Activated CD4-positive, alpha-beta T cell treated with anti-CD3 and anti-CD28 coated beads for 1 hour (primary cell): ENCODE results near the gene NR2F1.

Source experiments
- DNase-seq: peaks from one replicate; pipeline ENCODE4 v3.0.0-alpha.2; 2020

NR2F1 gene

DNA sequence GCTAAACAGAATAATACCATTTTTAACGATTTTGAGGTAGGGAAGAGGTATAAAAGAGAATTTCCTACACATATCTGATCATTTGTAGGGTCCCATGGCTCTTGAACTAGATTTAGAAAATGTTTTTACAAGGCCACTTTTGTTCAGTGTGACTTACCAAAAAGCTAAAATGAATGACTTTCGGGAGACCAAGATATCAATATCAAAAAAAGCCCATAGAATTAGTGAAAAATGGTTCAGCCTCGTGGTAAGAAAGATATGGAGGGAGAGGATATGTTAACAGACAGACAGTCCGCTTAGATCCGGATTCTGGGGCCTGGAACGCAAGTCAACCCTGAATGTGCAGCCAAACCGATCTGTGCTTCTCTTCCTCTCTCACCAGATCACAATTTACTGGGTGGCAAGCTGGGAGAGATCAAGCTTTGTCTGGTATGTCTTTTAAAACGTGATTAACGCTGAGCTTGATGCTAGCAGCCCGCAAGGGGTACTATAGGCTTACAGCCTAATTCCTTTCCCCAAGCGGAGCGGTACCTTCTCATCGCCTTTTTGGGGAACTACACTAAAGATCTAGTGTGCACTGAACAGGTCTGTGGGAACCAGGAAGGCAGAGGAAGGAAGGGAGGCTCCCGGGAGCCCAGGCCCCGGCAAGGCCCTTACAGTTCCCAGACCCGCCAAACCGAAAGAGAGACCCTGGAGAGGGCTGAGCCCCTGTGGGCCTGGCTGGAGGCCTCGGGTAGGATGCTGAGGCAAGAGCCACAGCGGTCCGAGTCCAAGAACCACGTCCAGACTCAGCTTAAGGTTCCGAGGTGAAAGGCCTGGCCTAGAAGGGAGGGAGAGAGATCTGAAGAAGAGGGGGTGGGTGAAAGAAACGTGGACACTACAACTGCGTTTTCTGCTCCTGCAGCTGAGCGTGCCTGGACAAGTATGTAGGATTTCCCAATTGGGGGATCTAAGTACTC lies 4.9 kb upstream of the NR2F1 start:
- no peak for DNase-seq

DNA sequence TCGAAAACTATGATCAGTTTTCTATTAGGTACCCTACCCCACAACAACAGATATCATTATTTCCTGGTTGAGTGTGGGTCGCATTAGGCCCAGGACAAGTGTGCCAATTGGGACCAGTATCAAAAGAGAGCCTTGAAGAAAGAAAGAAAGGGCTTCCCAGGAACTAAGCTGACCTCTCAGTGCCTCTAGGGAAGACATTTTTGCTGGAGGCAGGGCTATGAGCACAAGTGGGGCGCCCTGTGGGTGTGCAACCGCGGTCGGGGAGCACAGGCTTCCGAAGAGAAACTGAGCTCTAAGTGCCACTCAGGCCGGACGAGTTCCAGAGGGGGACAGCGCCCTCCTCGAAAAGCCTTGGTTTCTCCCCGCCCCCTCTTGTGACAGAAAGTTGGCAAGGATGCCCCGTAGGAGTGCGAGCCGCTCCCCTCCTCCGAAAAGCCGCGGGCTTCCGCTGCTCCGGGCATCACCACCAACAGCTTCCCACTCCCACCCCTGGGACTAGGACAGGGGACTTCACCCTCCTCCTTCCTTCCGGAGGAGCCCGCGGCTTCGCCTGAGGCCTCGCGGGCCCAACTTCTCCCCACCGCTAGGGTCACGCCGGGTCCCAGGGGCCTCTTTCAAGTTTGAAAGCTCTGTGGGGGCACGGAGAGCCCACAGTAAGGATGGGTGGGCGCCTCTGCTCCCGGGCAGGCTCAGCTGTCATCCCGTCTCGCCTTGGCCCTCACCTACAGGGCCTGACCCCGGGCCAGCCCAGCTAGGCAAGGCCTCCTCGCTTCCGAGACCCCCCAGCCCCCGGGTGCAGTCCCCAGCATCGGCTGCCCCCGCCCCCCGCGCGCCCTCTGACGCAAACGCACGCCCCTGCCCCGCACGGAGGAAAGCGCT lies 4.0 kb upstream of the NR2F1 start:
- no peak for DNase-seq

DNA sequence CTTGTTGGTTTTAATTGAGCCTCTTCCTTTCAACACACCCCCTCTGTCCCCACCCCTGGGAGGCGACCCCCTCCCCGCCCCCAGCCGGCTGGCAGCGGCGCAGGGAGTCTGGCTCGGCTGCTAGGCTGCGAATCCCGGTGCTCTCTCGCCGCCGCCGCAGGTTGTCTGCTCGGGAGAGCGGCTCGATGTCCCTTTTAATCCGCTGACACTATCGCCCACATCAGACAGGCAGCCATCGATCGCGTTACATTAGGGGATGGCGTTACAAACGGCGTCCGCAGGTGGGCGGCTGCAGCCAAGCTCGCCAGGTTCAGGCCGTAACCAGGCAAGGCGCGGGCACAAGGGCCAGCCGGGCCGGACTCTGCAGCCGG lies 3.3 kb upstream of the NR2F1 start:
- no peak for DNase-seq

DNA sequence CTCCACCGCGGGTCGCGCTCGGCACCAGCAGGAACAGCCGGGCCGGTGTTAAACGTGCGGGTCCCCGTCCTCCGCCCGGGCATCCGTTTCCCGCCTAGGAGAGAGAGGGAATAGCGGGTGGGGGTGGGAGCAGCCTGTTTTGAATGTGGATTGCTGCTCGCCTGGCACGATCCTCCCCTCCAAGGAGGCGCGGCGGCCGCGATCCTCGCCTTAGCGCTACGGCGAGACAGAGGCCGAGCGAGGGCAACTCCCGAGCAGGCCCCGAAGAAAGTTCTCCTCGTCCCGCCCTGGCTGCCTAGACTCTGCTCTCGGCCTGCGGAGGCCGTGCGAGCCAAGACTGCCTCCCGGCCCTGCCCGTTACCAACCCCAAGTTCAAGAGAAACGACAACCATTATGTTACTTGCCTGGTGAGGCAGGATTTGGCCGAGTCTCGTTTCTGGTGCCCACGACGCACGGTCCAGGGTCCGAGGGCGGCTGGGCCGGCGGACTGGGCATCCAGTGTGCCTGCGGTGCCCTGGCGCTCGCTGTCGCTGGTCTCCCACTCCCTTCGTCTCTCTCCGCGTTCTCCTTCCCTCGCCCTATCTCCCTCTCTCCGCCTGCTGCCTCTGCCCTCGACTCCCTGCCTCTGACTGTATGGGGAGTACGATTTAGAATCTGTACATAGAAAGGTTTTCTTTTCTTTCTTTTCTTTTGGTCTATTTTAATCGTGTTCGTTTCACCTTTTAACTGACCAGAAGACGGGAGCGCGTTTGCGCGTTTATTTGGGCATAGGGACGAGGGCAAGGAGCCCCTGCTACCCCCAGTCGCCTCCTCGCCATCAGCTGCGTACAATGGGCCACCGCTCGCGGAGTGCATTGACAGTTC lies 2.7 kb upstream of the NR2F1 start:
- no peak for DNase-seq

DNA sequence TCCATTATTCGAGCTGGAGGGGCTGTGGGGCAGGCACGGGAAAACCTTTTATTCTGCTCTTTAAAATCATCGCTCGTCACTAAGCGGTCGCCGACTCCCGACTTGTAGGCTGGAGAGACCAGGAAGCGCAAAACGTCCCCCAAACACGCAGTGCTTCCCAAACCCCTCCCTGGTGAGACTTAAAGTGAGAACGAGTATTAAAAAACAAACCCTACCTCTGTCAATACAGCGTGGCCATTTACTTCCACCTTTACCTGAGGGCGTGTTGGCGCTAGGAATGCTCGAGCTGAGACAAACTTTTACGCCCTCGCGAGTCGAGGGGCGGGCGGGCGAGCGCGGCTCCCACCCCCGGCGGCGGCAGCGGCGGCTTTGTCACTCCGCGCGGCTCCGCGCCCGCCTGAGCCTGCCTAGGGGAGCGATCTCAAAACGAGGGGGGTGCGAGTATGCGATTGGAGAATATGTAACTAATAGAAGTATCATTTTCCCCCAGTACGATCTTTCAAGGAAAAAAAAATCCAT lies 2.0 kb upstream of the NR2F1 start, which contains the start of gene NR2F1-AS1:
NR2F1-AS1 (minus strand) TSS at position 293 of the 519 bp plus-strand sequence.
- DNase-seq: no peak

- DNase-seq: no peak
Measured at GRCh38 chr5:93582167-93582462, 907 bp upstream of the NR2F1 start.

DNA sequence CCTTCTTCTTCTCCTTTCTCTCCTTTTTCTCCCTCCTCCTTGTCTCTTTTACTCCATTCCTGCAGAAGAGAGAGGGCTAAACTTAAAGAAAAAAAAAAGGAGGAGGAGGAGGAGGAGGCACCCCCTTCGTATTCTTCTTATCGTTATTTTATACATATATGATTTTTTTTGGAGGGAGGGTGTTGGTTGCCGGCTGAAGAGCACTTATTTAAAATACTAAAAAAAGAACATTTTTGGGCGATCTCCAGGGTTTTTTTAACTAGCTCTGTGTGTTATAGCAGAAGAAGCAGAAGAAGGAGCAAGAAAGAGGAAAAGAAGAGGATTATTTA lies 381 bp downstream of the NR2F1 start:
- no peak for DNase-seq

- no peak for DNase-seq
Measured at GRCh38 chr5:93583768-93584595, 960 bp downstream of the NR2F1 start.

- DNase-seq: no peak
Measured at GRCh38 chr5:93584596-93585040, 1.6 kb downstream of the NR2F1 start.

GRCh38 chr5:93585041-93585766 lies 2.2 kb downstream of the NR2F1 start:
- DNase-seq: no peak

DNA sequence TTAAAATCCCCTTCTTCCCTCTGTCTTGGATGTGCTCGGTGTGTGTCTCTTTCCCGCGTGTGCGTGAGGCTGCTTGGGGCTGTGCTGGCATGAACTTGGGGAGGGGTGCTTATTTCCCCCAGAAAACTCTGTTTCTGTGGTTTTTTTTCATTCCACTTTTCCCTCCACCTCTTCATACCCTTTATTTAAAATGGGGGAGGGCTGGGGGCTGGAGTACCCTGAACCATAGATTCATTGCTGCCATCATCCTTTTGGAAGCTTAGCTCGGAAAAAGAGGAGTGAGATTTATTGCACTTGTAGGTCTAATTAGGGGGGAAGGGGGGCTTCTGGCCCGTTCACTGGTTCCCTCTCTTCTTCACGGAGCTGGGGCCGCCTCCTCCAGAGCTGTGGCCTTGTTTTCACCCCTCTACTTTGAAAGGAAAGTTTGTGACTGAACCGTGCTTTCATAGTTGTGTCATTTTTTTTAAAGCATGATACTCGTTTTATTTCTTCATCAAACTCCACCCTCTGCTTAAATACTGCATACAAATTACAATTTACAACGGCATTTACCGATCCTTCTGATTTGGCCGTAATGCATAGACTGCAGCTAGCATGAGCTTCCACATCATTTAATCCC lies 2.9 kb downstream of the NR2F1 start:
- no peak for DNase-seq

- no peak for DNase-seq
Measured at GRCh38 chr5:93586736-93587596, 3.9 kb downstream of the NR2F1 start.

DNA sequence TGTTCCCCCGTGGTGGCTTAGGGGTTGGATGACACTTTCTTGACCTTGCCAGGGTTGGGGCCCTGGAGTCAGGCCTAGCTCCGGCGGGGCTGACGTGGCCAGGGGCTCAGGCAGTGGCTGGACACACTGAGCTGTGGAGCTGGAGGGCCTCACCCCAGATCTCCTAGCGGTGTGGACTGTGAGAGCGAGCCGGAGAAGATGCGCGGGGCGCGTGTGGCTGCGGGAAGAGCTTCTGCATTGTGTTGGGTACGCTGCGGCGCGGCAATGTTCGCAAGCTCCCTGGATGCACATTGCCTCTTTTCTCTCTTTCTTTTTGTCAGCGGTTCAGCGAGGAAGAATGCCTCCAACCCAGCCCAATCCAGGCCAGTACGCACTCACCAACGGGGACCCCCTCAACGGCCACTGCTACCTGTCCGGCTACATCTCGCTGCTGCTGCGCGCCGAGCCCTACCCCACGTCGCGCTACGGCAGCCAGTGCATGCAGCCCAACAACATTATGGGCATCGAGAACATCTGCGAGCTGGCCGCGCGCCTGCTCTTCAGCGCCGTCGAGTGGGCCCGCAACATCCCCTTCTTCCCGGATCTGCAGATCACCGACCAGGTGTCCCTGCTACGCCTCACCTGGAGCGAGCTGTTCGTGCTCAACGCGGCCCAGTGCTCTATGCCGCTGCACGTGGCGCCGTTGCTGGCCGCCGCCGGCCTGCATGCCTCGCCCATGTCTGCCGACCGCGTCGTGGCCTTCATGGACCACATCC lies 4.8 kb downstream of the NR2F1 start:
- no peak for DNase-seq

- DNase-seq: no peak
Measured at GRCh38 chr5:93588352-93589151, 5.5 kb downstream of the NR2F1 start.

DNA sequence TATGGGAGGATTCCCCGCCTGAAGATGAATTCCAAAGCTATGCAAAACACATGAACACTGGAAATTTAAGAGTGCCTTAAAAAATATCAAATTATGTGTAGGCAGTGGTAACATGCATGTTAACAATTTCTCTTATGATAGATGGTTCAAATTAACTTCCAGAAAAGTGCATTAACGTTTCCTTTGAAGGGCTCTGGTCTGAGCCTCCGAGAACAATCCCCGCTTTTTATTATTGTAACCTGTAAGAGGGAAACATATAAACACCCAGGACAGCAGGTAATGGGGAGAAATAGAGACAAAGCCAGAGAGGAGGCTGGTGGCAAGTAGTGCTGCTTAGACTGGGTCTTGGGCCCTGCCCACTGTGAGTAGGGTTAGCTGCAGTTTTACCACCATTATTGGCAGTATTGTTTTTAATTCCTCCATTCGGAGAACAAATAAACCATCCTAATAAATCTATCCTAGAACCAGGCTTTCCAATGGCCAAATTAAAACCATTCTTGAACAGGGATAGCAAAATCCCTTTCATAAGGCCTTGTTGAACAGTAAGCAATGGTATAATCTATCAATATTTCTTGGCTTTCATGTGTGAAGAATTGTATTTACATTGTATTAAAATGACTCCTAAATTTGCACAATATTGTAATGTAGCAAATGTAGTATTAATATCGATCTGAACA lies 6.3 kb downstream of the NR2F1 start:
- DNase-seq: no peak

GRCh38 chr5:93589829-93590215 lies 6.8 kb downstream of the NR2F1 start:
- DNase-seq: no peak

- DNase-seq: no peak
Measured at GRCh38 chr5:93590493-93590892, 7.5 kb downstream of the NR2F1 start.
